ENCODE data around the gene RBMS1.
A peak's percentile ranks its signal among the peaks of the same experiment; 100 is the strongest.

RBMS1 gene

GRCh38 chr2:160408173-160408958 is 85.2 kb downstream of the RBMS1 start:
- TF ChIP-seq ZNF274 (IDR thresholded peaks at IDR 0.05; ENCODE audit: low read depth, low read length) = no peak
- no peak overlapping the region; the same call in 1 of the 2 replicates for H3K4me3 ChIP-seq (ENCODE audit: low read length)

- no peak for TF ChIP-seq ZNF274 (IDR thresholded peaks at IDR 0.05; ENCODE audit: low read depth, low read length)
- H3K4me3 ChIP-seq (ENCODE audit: low read length) = peak overlapping the region; percentile 71; the same call in 1 of the 2 replicates
Measured at GRCh38 chr2:160407393-160408172, 86.0 kb downstream of the RBMS1 start.

GRCh38 chr2:160406591-160407392 is 86.8 kb downstream of the RBMS1 start:
- peak overlapping the region; percentile 71 for H3K4me3 ChIP-seq (ENCODE audit: low read length)
- no peak for TF ChIP-seq ZNF274 (IDR thresholded peaks at IDR 0.05; ENCODE audit: low read depth, low read length)

- no peak overlapping the region for H3K4me3 ChIP-seq (ENCODE audit: low read length)
- TF ChIP-seq ZNF274 (IDR thresholded peaks at IDR 0.05; ENCODE audit: low read depth, low read length) = no peak
Measured at GRCh38 chr2:160405077-160405867, 88.3 kb downstream of the RBMS1 start.

GRCh38 chr2:160402997-160403979 is 90.3 kb downstream of the RBMS1 start:
- no peak for TF ChIP-seq ZNF274 (IDR thresholded peaks at IDR 0.05; ENCODE audit: low read depth, low read length)

GRCh38 chr2:160402501-160402900 is 91.1 kb downstream of the RBMS1 start:
- H3K4me3 ChIP-seq (ENCODE audit: low read length) = no peak overlapping the region
- no peak for TF ChIP-seq ZNF274 (IDR thresholded peaks at IDR 0.05; ENCODE audit: low read depth, low read length)

More at GRCh38 chr2:160402997-160403979, 90.3 kb downstream of the RBMS1 start:
- no peak overlapping the region for H3K4me3 ChIP-seq (ENCODE audit: low read length)

- TF ChIP-seq ZNF274 (IDR thresholded peaks at IDR 0.05; ENCODE audit: low read depth, low read length) = no peak
- H3K4me3 ChIP-seq (ENCODE audit: low read length) = no peak overlapping the region
Measured at GRCh38 chr2:160401895-160402294, 91.7 kb downstream of the RBMS1 start.

GRCh38 chr2:160399880-160400279 is 93.7 kb downstream of the RBMS1 start:
- H3K4me3 ChIP-seq (ENCODE audit: low read length) = no peak overlapping the region
- no peak for TF ChIP-seq ZNF274 (IDR thresholded peaks at IDR 0.05; ENCODE audit: low read depth, low read length)

GRCh38 chr2:160397530-160397865 is 96.1 kb downstream of the RBMS1 start:
- no peak overlapping the region for H3K4me3 ChIP-seq (ENCODE audit: low read length)
- TF ChIP-seq ZNF274 (IDR thresholded peaks at IDR 0.05; ENCODE audit: low read depth, low read length) = no peak

- TF ChIP-seq ZNF274 (IDR thresholded peaks at IDR 0.05; ENCODE audit: low read depth, low read length) = no peak
- no peak overlapping the region for H3K4me3 ChIP-seq (ENCODE audit: low read length)
Measured at GRCh38 chr2:160394153-160394552, 99.5 kb downstream of the RBMS1 start.

- TF ChIP-seq ZNF274 (IDR thresholded peaks at IDR 0.05; ENCODE audit: low read depth, low read length) = no peak
- H3K4me3 ChIP-seq (ENCODE audit: low read length) = no peak overlapping the region
Measured at GRCh38 chr2:160392201-160392600, 101.4 kb downstream of the RBMS1 start.
